GM19193 (cell line): ENCODE results near the gene LEF1.

Source experiments
- POLR2A ChIP-seq: IDR thresholded peaks from 4 replicates; pipeline ENCODE4 v1.6.1; 2011; ENCODE audit not compliant: insufficient read depth, insufficient read length; ENCODE audit errors: extremely low read depth

Gene LEF1

DNA sequence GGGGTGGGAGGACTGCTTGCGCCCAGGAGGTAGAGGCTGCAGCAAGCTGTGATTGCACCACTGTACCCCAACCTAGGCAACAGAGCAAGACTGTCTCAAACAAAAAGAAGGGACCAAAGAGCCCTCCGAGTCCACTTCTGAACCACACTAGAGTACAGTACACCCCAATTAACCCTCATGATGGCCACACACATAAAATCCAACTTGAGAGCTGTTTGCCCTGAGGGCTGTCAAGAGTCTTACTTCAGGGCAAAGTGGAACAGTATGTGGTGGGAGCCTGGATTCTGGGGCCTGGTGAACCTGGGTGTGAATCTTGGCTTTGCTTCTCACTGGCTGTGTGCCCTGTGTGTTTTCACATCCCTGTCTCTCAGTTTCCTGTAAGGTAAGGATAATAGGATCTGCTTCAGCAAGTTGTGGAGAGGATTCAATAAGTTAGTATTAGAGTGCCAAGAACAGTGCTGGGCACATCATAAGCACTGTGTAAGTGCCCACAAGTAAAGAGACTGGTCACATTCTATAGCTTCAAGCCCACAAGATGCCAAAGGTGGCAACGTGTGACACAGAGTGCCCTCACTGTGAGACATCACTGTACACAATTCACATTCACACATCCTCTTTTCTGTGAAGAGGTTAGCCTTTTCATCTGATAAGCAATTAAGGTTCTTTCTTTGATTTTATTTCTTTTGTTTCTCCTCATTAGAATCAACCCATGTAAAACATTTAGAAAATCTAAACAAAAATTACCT, 52.1 kb downstream of the LEF1 start:
- no peak for TF ChIP-seq POLR2A

DNA sequence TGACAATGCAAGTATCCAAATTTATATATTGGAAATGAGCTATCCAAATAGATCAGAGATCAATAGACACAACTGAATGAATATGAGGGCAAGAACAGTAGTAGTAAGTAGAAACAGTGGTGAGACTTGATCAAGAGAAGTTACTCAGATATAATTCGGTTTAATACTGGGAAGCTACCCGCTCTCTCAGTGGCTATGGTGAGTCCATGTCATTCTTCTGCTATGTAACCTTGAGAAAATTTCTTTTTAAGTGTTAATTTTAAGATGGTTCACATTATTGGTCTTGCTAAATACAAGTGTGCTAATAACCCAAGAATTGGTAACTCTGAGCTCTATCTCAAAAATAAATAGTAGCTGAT, 53.6 kb downstream of the LEF1 start:
- TF ChIP-seq POLR2A, result no peak

- no peak for TF ChIP-seq POLR2A
These were observed 54.2 kb downstream of the LEF1 start for GRCh38 chr4:108114503-108114902.

GRCh38 chr4:108113229-108113628, 55.5 kb downstream of the LEF1 start:
- TF ChIP-seq POLR2A, result no peak

DNA sequence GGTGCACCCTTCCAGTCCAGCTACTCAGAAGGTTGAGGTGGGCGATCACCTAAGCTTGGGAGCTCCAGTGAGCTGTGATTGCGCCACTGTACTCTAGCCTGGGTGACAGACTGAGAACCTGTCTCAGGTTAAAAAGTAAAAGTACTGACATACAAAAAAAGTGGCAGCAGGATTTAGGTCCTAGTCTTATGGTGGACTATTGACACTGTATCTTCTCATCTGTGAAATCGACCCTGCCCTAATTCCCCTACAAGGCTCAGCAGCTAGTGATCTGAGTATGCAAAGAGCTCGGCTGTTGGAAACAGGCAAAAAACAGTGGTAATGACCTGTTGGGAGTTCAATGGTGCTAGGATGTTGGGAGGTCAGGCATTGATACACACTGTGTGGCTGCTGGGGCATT, 57.0 kb downstream of the LEF1 start:
- TF ChIP-seq POLR2A, result no peak

- no peak for TF ChIP-seq POLR2A
These were observed 58.3 kb downstream of the LEF1 start for GRCh38 chr4:108110450-108110849.

DNA sequence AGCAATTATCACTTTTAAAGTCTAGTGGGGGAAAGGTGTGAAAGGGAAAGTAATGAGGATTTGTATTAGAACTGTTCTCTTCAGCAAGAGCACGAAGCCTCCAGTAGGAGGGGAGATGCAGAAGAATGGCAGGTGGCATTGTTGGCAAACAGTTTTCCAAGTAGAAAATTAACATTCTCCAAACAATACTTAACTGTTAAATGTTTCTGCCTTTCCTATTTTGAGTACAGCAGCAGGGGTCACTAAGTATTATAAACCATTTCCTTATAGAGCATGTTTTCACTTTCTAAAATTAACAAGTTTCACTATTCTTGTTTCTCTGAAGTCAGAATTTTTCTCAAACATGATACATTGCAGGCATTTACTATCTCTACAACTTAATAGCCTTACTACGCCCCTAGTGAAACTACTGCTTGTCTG, 58.7 kb downstream of the LEF1 start:
- TF ChIP-seq POLR2A, result no peak

- no peak for TF ChIP-seq POLR2A
These were observed 59.6 kb downstream of the LEF1 start for GRCh38 chr4:108109111-108109510.

DNA sequence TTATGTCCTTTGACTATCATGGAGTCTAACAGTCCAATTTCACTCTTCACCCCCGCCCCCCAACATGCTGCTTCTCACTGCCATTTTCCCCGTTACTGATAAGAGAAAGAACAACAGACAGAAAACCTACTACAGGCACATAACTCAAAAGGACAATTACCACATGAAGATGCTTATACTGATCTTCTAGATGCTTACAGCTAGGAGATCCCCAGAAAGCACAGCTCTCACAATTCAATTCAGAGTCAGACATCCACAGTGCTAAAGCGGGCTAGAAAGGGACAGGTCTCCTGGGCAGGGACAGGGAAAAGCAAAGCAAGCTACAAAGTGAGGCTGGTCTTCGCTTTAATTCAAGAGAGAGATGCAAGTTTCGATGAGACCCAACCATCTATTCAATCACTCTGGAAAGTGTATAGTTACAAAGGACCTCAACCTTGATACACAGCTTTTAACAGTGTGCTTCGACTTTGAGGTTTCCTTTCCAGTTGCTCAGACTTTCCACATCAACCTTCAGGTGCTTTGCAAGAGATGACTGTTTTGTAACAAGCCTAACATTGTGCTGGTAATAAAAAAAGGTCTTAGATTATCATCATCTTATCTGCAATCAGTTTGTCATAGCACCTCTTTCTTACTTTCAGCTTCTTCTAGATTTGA, 60.9 kb downstream of the LEF1 start:
- TF ChIP-seq POLR2A, result no peak

DNA sequence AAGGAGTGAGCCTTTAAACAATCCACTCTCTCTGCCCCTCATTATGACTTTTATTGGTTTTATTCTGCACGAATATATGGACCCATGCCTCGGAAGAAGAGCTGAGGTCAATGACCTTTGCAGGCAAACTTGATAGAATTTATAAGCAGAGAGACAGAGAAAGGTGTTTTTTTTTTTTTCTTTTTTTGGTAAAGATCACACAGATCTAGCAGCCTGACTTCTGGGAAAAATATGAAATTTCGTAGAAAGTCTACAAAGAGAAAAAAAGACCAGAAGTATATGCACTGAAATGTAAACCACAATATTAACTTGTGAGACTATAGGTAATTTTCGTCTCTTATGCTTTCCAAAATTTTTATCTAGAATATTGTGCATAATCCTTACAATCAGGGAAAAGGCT, 61.6 kb downstream of the LEF1 start:
- no peak for TF ChIP-seq POLR2A

DNA sequence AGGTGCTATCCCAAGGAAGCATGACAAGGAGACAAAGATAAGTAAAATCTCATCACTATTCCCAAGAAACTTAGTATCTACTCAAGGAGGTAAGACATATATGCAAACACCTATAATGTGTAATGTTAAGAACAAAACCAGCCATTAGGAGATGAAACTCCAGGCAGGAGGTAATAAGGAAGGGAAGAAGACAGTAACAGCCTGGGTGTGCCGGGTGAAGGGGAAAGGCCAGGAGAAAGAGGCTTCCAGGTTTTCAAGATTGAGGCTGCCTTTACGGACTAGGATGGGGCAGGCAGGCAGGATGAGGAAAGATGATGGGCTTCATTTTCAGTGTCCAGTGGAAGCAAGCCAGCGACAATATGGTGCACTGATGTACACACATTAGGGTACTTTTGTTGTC, 62.5 kb downstream of the LEF1 start:
- TF ChIP-seq POLR2A, result no peak

GRCh38 chr4:108103099-108103862, 65.5 kb downstream of the LEF1 start:
- no peak for TF ChIP-seq POLR2A

DNA sequence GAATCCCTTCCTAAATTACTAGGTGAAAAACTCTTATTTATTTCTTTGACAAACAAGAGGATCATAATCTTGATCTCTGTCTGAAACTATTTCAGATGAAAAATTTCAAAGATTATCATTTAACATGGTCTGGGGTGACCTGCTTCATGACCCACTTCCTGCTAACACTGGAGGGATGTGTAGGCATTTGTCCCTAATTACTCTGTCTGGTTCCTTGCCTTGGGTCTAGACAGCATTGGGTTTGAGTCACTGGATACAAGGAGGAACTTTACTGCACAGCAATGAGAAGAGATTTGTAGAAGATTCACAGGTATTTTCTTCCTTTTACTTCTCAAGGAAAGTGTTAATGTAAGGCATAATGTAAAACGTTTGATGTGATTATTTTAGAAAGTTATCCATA, 67.9 kb downstream of the LEF1 start:
- TF ChIP-seq POLR2A, result no peak

- TF ChIP-seq POLR2A, result no peak
These were observed 68.9 kb downstream of the LEF1 start for GRCh38 chr4:108099838-108100237.

- no peak for TF ChIP-seq POLR2A
These were observed 70.7 kb downstream of the LEF1 start for GRCh38 chr4:108097990-108098553.
